HepG2 (cell line): ENCODE measurements around the gene ZNF618. TPM values are rescaled to one million over a fixed set of nuclear protein-coding genes. Genes with fewer than 3 reads are reported as not detected.

Source experiments
- ATAC-seq: fragments of 200-7000 bp; cut with Tn5 transposase; 3 replicates; pipeline ENCODE4 v1.9.1; 2020; ENCODE audit warnings: mild to moderate bottlenecking, moderate library complexity
- BruUV-seq: library from RNA; stranded (reverse); fragments of 400-500 nt; replicated peaks from 2 replicates; lab custom pipeline; 2021; lab: Mats Ljungman, UMichigan
- CTCF ChIA-PET: fragments of 300-600 bp; formaldehyde crosslinking; extraction: SDS; loops from one replicate; lab custom pipeline; 2021; ENCODE audit warnings: low total read pairs, inconsistent platforms, low intra/inter-chr PET ratio; lab: Yijun Ruan, JAX
- POLR2A ChIA-PET: fragments of 350-600 bp; sonication (Branson Sonifier 250); formaldehyde crosslinking; loops from one replicate; lab custom pipeline; 2020; ENCODE audit warnings: antibody characterized with exemption, inconsistent platforms; lab: Yijun Ruan, JAX
- DNase-seq: peaks from one replicate; pipeline ENCODE4 v3.0.0-alpha.2; 2015; ENCODE audit warnings: low spot score
- FAIRE-seq: peaks from 3 replicates; lab custom pipeline; 2011; peaks lifted over from hg19 to GRCh38; lab: Jason Lieb, UNC
- H2AFZ ChIP-seq: one replicate; pipeline ENCODE4 v1.6.1; 2011; ENCODE audit warnings: low read length, inconsistent platforms
- H3K27ac ChIP-seq: fragments of 300-600 bp; 3 replicates; pipeline ENCODE4 v1.8.0; 2011; ENCODE audit warnings: mixed run types, mild to moderate bottlenecking, mixed read lengths, low read length, inconsistent platforms; ENCODE audit not compliant: insufficient read depth; ENCODE audit errors: extremely low read length
- H3K27me3 ChIP-seq, 2 experiments: fragments of 200-600 bp in 1 of 2; 2 replicates in 1 of 2; 3 replicates in 1 of 2; pipeline versions ENCODE4 v1.6.0 to v1.8.0; 2011; ENCODE audit warnings: low read length in 2 of 2, mild to moderate bottlenecking in 2 of 2, moderate library complexity in 2 of 2, inconsistent platforms in 1 of 2; ENCODE audit not compliant: insufficient read depth in 2 of 2, control insufficient read depth in 1 of 2
- H3K36me3 ChIP-seq, 2 experiments: fragments of 200-600 bp in 1 of 2; replicated peaks in 1 of 2; 2 replicates in 1 of 2; 3 replicates in 1 of 2; pipeline versions ENCODE4 v1.5.1 to v1.8.0; 2011; ENCODE audit warnings: low read length in 2 of 2, inconsistent platforms in 1 of 2; ENCODE audit not compliant: insufficient read depth in 2 of 2, control insufficient read depth in 1 of 2
- H3K4me1 ChIP-seq: 2 replicates; pipeline ENCODE4 v1.5.1; 2012; ENCODE audit warnings: low read length, inconsistent platforms; ENCODE audit not compliant: insufficient read depth
- H3K4me2 ChIP-seq: 2 replicates; pipeline ENCODE4 v1.6.0; 2011; ENCODE audit warnings: low read depth, low read length, inconsistent platforms
- H3K4me3 ChIP-seq, 3 experiments: fragments of 200-600 bp in 1 of 3; sonication (generic), shearing (Covaris generic) in 1 of 3; replicated peaks in 1 of 3; 2 replicates each; pipeline ENCODE4 v1.5.1; 2011 to 2016; ENCODE audit warnings: low read length in 3 of 3, inconsistent platforms in 2 of 3, low read depth in 2 of 3, mild to moderate bottlenecking in 2 of 3, control low read depth in 1 of 3, mixed read lengths in 1 of 3; ENCODE audit not compliant: insufficient read depth in 1 of 3
- H3K79me2 ChIP-seq: one replicate; pipeline ENCODE4 v1.6.1; 2011; ENCODE audit warnings: low read length, inconsistent platforms; ENCODE audit not compliant: insufficient read depth
- H3K9ac ChIP-seq: 2 replicates; pipeline ENCODE4 v1.6.0; 2011; ENCODE audit warnings: mild to moderate bottlenecking, low read depth, low read length, inconsistent platforms; ENCODE audit not compliant: insufficient read depth
- H3K9me3 ChIP-seq: 2 replicates; pipeline ENCODE4 v1.5.1; 2012; ENCODE audit warnings: mild to moderate bottlenecking, low read length
- H4K20me1 ChIP-seq: 2 replicates; pipeline ENCODE4 v1.6.0; 2011; ENCODE audit warnings: inconsistent platforms, mild to moderate bottlenecking, low read length, moderate library complexity; ENCODE audit not compliant: insufficient read depth
- FOXO1 ChIP-seq: sonication (generic); formaldehyde crosslinking; IDR thresholded peaks from 2 replicates; pipeline ENCODE4 v1.4.0; 2020; ENCODE audit warnings: missing genetic modification reagents
- HIVEP1 ChIP-seq: sonication (generic); formaldehyde crosslinking; IDR thresholded peaks from 2 replicates; pipeline ENCODE4 v1.4.0; 2020; ENCODE audit warnings: mild to moderate bottlenecking, missing genetic modification reagents
- MYC ChIP-seq: sonication (generic); formaldehyde crosslinking; IDR thresholded peaks from 2 replicates; pipeline ENCODE4 v1.9.0; 2021; ENCODE audit warnings: missing genetic modification reagents, borderline replicate concordance
- NBN ChIP-seq: fragments of 450-650 bp; conservative IDR thresholded peaks from 2 replicates; pipeline ENCODE4 v1.6.1; 2017
- ZFP1 ChIP-seq: IDR thresholded peaks from 2 replicates; pipeline ENCODE4 v1.6.1; 2016
- ZNF446 ChIP-seq: sonication (generic); formaldehyde crosslinking; IDR thresholded peaks from 2 replicates; pipeline ENCODE4 v1.5.0; 2020; ENCODE audit warnings: mild to moderate bottlenecking, missing genetic modification reagents
- WGBS: methylation state at CpG from one replicate; pipeline ENCODE4 v1.1.6; 2017; ENCODE audit warnings: low lambda C conversion rate; 5-methylcytosine and 5-hydroxymethylcytosine counted together
- in situ Hi-C: cut with HindIII; loops from 2 replicates; pipeline ENCODE4 v1.10.0; 2017; ENCODE audit warnings: low pct_unique_long_range_greater_than_20kb; ENCODE audit not compliant: extremely low pct_ligation_motif_present
- intact Hi-C: fragments of 100-400 bp; cut with micrococcal nuclease; formaldehyde crosslinking; loops from one replicate; pipeline ENCODE4 v1.10.0; 2022; ENCODE audit not compliant: unreplicated experiment
- polyA plus RNA-seq, 8 experiments: library from polyadenylated mRNA; depleted of rRNA in 3 of 8; stranded (reverse) in 7 of 8; unstranded in 1 of 8; fragments of >200 nt; fragmentation: Illumina TruSeq in 4 of 8; extraction: Trizol in 4 of 8; gene quantifications; 2 replicates each; pipeline versions ENCODE4 v1.2.1 to v1.2.3, GENCODE V29; 2011 to 2016; ENCODE audit warnings: low read depth in 4 of 8, missing spikeins in 1 of 8, mixed read lengths in 1 of 8; ENCODE audit not compliant: insufficient read depth in 1 of 8
- total RNA-seq, 5 experiments: library from RNA; depleted of rRNA; stranded (reverse); fragments of >200 nt; fragmentation: Illumina TruSeq; extraction: Trizol; gene quantifications; 2 replicates each; pipeline ENCODE4 v1.2.3, GENCODE V29; 2016; ENCODE audit warnings: low read depth in 1 of 5
- TF ChIP-seq, protein P1 (sequence below): sonication (generic); formaldehyde crosslinking; IDR thresholded peaks from one replicate; pipeline ENCODE4 v1.5.1; 2020; ENCODE audit warnings: mild to moderate bottlenecking, missing genetic modification reagents; ENCODE audit errors: not compliant biosample characterization

Gene ZNF618
- total and polyA plus RNA-seq, 2 of the 13 experiments (the other 11 are each of a cell fraction or from before 2014, with no cell fraction given), result 0.07 TPM

DNA sequence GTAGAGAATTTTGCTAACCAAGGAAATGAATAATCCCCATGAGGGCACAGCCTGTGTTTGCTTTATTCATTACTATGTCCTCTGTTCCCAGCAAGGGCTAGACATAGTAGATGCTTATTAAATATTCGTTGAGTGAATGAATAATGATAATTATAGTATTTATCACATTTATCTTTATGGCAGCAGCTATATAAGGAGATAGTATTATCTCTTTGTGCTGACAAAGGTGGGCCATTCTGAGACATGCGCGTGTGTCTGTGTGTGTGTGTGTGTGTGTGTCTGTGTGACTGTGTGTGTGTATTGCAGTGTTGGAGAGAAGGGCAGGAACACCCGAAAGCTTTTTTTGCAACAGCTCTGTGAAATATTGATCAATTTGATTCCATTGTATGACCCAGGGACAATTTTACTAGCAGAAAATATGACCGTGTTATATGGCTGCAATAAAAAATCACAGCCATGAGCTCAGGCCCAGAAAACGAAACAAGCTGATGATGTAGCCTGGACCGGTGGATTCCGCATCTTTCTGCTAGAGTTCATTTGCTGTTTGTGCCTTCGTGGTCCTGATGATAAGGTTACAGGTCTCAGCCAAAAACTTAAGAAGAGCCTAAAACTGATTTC lies 39.8 kb downstream of the ZNF618 start (continued):
- TF ChIP-seq, protein P1, sequence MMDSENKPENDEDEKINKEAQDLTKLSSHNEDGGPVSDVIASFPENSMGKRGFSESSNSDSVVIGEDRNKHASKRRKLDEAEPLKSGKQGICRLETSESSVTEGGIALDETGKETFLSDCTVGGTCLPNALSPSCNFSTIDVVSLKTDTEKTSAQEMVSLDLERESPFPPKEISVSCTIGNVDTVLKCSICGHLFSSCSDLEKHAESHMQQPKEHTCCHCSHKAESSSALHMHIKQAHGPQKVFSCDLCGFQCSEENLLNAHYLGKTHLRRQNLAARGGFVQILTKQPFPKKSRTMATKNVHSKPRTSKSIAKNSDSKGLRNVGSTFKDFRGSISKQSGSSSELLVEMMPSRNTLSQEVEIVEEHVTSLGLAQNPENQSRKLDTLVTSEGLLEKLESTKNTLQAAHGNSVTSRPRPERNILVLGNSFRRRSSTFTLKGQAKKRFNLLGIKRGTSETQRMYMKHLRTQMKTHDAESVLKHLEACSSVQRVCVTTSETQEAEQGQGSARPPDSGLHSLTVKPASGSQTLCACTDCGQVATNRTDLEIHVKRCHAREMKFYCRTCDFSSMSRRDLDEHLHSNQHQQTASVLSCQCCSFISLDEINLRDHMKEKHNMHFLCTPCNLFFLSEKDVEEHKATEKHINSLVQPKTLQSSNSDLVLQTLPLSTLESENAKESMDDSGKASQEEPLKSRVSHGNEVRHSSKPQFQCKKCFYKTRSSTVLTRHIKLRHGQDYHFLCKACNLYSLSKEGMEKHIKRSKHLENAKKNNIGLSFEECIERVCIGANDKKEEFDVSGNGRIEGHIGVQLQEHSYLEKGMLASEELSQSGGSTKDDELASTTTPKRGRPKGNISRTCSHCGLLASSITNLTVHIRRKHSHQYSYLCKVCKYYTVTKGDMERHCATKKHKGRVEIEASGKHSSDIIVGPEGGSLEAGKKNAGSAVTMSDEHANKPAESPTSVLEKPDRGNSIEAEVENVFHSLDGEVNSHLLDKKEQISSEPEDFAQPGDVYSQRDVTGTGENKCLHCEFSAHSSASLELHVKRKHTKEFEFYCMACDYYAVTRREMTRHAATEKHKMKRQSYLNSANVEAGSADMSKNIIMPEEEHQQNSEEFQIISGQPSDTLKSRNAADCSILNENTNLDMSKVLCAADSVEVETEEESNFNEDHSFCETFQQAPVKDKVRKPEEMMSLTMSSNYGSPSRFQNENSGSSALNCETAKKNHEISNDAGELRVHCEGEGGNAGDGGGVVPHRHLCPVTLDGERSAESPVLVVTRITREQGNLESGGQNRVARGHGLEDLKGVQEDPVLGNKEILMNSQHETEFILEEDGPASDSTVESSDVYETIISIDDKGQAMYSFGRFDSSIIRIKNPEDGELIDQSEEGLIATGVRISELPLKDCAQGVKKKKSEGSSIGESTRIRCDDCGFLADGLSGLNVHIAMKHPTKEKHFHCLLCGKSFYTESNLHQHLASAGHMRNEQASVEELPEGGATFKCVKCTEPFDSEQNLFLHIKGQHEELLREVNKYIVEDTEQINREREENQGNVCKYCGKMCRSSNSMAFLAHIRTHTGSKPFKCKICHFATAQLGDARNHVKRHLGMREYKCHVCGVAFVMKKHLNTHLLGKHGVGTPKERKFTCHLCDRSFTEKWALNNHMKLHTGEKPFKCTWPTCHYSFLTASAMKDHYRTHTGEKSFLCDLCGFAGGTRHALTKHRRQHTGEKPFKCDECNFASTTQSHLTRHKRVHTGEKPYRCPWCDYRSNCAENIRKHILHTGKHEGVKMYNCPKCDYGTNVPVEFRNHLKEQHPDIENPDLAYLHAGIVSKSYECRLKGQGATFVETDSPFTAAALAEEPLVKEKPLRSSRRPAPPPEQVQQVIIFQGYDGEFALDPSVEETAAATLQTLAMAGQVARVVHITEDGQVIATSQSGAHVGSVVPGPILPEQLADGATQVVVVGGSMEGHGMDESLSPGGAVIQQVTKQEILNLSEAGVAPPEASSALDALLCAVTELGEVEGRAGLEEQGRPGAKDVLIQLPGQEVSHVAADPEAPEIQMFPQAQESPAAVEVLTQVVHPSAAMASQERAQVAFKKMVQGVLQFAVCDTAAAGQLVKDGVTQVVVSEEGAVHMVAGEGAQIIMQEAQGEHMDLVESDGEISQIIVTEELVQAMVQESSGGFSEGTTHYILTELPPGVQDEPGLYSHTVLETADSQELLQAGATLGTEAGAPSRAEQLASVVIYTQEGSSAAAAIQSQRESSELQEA (CRISPR knock-in tag), result no peak

DNA sequence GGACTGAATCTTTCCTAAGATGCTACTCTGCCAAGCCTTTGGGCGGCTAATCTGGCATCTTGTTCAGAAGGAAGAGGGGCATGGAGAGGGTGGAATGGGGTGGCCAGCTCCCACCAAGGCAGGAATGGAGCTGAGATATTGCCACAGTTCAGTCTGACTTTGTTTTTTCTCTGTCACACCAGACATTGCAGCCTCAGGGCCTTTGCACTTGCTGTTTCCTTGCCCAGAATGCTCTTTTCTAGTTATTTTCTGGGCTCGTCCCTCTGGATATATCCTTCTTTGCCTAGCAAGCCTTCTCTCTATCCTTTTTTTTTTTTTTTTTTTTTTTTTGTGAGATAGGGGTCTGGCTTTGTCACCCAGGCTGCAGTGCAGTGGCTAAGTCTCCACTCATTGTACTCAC lies 40.8 kb downstream of the ZNF618 start:
- ATAC-seq, result no peak
- intact Hi-C loops (no loop called here), in situ Hi-C loops (no loop called here)
- H3K4me2 ChIP-seq, result no peak overlapping the region
- no TSS peak for BruUV-seq
- TF ChIP-seq ZFP1 (CRISPR knock-in tag) (no peak), ZNF446 (CRISPR knock-in tag) (no peak), MYC (CRISPR knock-in tag) (no peak), NBN (no peak), HIVEP1 (CRISPR knock-in tag) (no peak), FOXO1 (no peak)
- no peaks in the 10 kb centered on the region for H3K4me1 ChIP-seq
- ChIA-PET POLR2A (no interaction called here), CTCF (no interaction called here)
- H3K9me3 ChIP-seq, result no peaks in the 10 kb centered on the region
- no peak overlapping the region for H3K9ac ChIP-seq
- peaks cover 1 to 5% of the 10 kb centered on the region in 2 experiments; a peak in 1 of 5 replicates for H3K27me3 ChIP-seq
- 22% methylated on average over 2 of the region's 2 CpGs for WGBS
- no peak for FAIRE-seq
- no peak overlapping the region for H2AFZ ChIP-seq
- no peaks in the 10 kb centered on the region for H3K79me2 ChIP-seq
- H3K27ac ChIP-seq, result no peak overlapping the region
- no peak for DNase-seq
- H3K4me3 ChIP-seq, result no peak overlapping the region
- no peaks in the 10 kb centered on the region for H4K20me1 ChIP-seq
- no peaks in the 10 kb centered on the region for H3K36me3 ChIP-seq
